Activated naive CD8-positive, alpha-beta T cell treated with anti-CD3 and anti-CD28 coated beads, Interleukin-2, amount 10 ng/mL, durations not matched to agents 7 days and 5 days (primary cell): ENCODE data around the gene PRR5L. TPM values are rescaled to one million over a fixed set of nuclear protein-coding genes. Genes with fewer than 3 reads are reported as not detected.

ENCODE experiments used
- ATAC-seq: fragments of 150-1000 bp; cut with Tn5 transposase; one replicate; pipeline ENCODE4 v1.10.0; 2021; ENCODE audit warnings: low read depth, moderate library complexity
- POLR2A ChIA-PET: fragments of 350-600 bp; sonication (Branson Sonifier 250); formaldehyde crosslinking; loops from one replicate; lab custom pipeline; 2021; ENCODE audit warnings: antibody characterized with exemption; lab: Charles Lee
- DNase-seq: peaks from one replicate; pipeline ENCODE4 v3.0.0; 2021
- H3K27ac Mint-ChIP-seq: one replicate; pipeline ENCODE4 v1.8.0; 2022; ENCODE audit warnings: mild to moderate bottlenecking, mixed read lengths
- H3K27me3 Mint-ChIP-seq: one replicate; pipeline ENCODE4 v1.8.0; 2022; ENCODE audit warnings: mild to moderate bottlenecking, moderate library complexity, mixed read lengths
- H3K36me3 Mint-ChIP-seq: one replicate; pipeline ENCODE4 v1.8.0; 2021; ENCODE audit warnings: mild to moderate bottlenecking, mixed read lengths
- H3K4me1 Mint-ChIP-seq: one replicate; pipeline ENCODE4 v1.8.0; 2021; ENCODE audit warnings: mixed read lengths
- H3K4me3 Mint-ChIP-seq: one replicate; pipeline ENCODE4 v1.8.0; 2022; ENCODE audit warnings: mild to moderate bottlenecking, moderate library complexity, mixed read lengths
- H3K9me3 Mint-ChIP-seq: one replicate; pipeline ENCODE4 v1.8.0; 2021; ENCODE audit warnings: mixed read lengths
- total RNA-seq, 2 experiments: library from RNA; stranded (reverse); gene quantifications; one replicate each; pipeline ENCODE4 v1.2.3, GENCODE V29; 2021

The PRR5L gene
- total RNA-seq, 2 experiments from 2014 or later, result 23.6 to 29.1 TPM

DNA sequence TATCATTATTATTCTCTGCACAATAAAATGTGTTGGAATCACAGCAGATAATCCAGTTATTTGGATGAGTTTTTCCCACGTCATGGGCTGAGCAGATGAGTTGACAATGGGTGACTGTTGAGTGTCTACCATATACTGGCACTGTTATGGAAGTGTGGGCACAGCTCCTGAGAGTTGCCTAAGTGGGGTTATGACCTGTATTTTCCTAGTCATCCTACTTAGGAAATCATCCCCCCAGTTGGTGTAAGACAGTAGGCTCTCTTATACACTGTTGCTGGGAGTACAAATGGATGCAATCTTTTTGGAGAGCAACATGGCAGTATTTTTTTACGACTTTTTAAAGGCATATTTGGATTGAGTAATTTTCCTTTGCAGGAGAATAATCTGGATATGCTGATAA lies 147.6 kb downstream of the PRR5L start:
- H3K4me1 Mint-ChIP-seq, result peaks cover 2% of the 10 kb centered on the region
- POLR2A ChIA-PET, result no interaction called here
- no peak for ATAC-seq
- no peak overlapping the region for H3K27ac Mint-ChIP-seq
- H3K36me3 Mint-ChIP-seq, result peaks cover 1% of the 10 kb centered on the region
- no peaks in the 10 kb centered on the region for H3K9me3 Mint-ChIP-seq
- H3K4me3 Mint-ChIP-seq, result no peak overlapping the region
- DNase-seq, result no peak
- peaks cover 15% of the 10 kb centered on the region for H3K27me3 Mint-ChIP-seq

DNA sequence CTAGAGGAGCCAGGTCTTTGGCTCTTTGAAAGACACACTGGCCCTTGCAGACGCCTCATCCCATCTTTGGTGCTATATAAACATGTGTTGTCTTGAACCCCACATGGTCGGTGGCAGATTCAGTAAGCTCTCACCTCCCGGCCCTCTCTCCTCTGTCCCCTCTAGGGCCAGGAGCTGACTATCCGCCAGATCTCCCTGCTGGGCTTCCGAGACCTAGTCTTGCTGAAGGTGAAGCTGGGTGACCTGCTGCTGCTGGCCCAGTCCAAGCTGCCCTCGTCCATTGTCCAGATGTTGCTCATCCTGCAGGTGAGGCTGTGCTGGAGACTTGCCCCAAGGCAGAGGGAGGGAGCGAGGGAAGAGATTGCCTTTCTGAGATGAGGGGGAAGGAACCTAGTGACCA lies 150.0 kb downstream of the PRR5L start:
- POLR2A ChIA-PET, result no interaction called here
- no peak for DNase-seq
- no peak for ATAC-seq
- H3K36me3 Mint-ChIP-seq, result no peaks in the 10 kb centered on the region
- H3K27ac Mint-ChIP-seq, result no peak overlapping the region
- peaks cover 11% of the 10 kb centered on the region for H3K4me1 Mint-ChIP-seq
- peaks cover 10% of the 10 kb centered on the region for H3K27me3 Mint-ChIP-seq
- H3K4me3 Mint-ChIP-seq, result no peak overlapping the region
- H3K9me3 Mint-ChIP-seq, result no peaks in the 10 kb centered on the region

DNA sequence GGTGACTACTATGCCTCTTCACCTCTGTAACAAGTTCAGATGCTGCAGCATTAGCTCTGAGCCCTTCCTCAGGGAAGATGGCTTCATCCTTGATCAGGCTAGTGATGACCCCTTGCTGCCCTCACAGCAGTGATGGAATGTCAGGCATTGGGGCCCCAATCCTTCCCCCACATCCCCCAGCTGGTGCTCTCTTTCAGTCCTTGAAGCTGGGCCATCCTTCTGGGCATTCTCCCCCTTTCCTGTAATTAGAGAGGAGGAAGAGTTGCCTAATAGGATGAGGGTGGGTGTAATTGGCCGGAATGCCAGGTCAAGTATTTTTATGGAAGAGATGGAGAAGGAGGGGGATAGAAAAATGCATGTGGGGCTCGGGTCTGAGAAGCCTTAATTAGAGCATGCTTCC lies 151.4 kb downstream of the PRR5L start:
- no peak for DNase-seq
- H3K4me1 Mint-ChIP-seq, result peaks cover 18% of the 10 kb centered on the region
- POLR2A ChIA-PET, result no interaction called here
- ATAC-seq, result no peak
- no peak overlapping the region for H3K27ac Mint-ChIP-seq
- H3K9me3 Mint-ChIP-seq, result no peaks in the 10 kb centered on the region
- H3K4me3 Mint-ChIP-seq, result no peak overlapping the region
- no peaks in the 10 kb centered on the region for H3K36me3 Mint-ChIP-seq
- H3K27me3 Mint-ChIP-seq, result peaks cover 10% of the 10 kb centered on the region

DNA sequence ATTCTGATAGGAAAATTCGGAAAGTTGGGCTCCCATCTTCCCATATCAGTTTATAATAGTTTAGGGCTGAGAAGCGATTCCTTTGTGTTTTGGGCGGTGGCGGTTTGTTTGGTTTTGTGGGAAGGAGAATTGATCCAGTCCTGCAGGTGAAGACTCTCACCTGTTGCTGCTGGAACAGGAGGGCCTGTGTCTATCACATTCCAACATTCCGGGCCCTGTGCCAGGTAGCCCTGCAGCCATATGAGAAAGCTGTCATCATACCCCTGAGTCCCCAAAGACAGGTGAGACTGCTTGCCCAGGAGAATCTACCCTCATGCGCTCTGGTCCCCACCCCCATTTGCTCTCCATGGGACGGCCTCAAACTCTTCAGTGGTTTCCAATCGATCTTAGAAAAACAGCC lies 151.9 kb downstream of the PRR5L start:
- peaks cover 23% of the 10 kb centered on the region for H3K4me1 Mint-ChIP-seq
- ATAC-seq, result no peak
- POLR2A ChIA-PET, result no interaction called here
- H3K9me3 Mint-ChIP-seq, result no peaks in the 10 kb centered on the region
- H3K27ac Mint-ChIP-seq, result no peak overlapping the region
- DNase-seq, result no peak
- no peak overlapping the region for H3K4me3 Mint-ChIP-seq
- H3K27me3 Mint-ChIP-seq, result peaks cover 10% of the 10 kb centered on the region
- H3K36me3 Mint-ChIP-seq, result no peaks in the 10 kb centered on the region

DNA sequence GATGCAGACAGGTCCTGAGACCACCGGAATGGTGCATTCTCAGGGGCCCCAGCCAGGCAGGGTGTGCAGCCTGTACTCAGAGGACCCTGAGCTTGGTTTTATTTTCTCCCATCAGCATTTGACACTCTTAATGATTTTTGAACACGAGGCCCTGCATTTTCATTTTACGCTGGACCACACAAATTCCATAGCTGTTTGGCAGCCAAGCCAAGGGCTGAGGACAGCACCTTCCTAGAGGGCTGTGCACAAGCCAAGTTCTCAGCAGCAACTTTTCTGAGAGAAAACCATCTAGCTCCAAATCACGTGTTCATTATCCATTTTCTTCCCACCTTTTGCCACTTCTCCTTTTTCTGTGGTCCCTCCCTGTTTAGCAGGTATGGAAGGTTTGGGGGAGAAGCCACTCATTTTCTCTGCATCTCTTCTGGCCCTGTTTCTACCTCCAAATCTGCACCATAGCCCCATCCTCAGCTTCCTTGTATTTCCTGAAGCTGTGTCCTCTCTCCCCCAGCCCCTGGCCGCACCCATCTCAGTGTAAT lies 153.5 kb downstream of the PRR5L start:
- H3K4me1 Mint-ChIP-seq, result peaks cover 29% of the 10 kb centered on the region
- POLR2A ChIA-PET, result interaction anchor here (0.8 to 1.6 kb wide), 2 partner anchors 29 to 40 kb away, joined by 3 to 4 read pairs; no protein-coding TSS in a partner anchor

DNA sequence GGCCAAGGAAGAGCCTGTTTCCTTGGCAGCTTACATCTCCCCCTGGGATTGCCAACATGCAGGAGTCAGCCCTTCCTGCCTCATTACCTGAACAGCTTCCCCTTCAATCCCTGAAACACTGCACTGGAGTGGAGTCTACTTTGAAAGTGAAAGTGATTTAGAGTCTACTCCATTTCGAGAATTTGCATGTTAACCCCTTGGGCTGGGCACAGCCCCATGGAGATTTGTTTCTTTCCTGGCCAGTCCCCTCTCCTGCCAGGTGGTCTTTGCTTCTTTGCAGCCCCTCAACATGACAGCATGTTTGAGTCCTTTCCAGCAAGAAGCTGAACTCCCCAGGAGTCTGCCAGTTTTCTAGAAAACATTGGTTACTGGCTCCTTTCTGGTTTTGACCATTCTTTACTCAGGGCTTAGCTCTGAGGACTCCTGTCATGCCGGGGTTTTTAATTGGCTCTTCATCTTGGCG lies 154.1 kb downstream of the PRR5L start:
- H3K36me3 Mint-ChIP-seq, result no peaks in the 10 kb centered on the region

More for the DNA sequence above, 153.5 kb downstream of the PRR5L start:
- H3K27ac Mint-ChIP-seq, result peak overlapping the region; percentile 62
- H3K4me3 Mint-ChIP-seq, result peak overlapping the region; percentile 53
- no peaks in the 10 kb centered on the region for H3K36me3 Mint-ChIP-seq
- ATAC-seq, result no peak
- peaks cover 3% of the 10 kb centered on the region for H3K27me3 Mint-ChIP-seq
- no peaks in the 10 kb centered on the region for H3K9me3 Mint-ChIP-seq
- no peak for DNase-seq

DNA sequence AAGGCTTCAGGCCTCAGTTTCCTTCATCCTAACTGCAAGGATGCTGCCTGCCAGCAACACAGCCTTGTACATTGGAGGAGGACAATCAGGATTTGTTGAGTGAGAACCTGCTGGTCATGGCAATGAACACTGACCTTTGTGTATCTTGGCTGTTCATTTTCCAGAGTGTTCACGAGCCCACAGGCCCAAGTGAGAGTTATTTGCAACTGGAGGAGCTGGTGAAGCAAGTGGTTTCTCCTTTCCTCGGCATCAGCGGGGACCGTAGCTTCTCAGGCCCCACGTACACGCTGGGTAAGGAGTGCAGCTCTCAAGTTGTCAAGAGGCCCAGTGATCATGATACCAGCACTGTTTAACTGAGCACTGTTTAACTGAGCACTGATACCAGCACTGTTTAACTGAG lies 155.0 kb downstream of the PRR5L start:
- Mint-ChIP-seq H3K9me3 (no peaks in the 10 kb centered on the region), H3K27me3 (no peaks in the 10 kb centered on the region), H3K4me1 (peaks cover 29% of the 10 kb centered on the region), H3K27ac (no peak overlapping the region), H3K4me3 (peak overlapping the region; percentile 53), H3K36me3 (no peaks in the 10 kb centered on the region)
- POLR2A ChIA-PET, result no interaction called here
- ATAC-seq (no peak), DNase-seq (no peak)

More for the DNA sequence above, 154.1 kb downstream of the PRR5L start:
- Mint-ChIP-seq H3K4me3 (peak overlapping the region; percentile 53), H3K27ac (peak overlapping the region; percentile 62), H3K4me1 (peaks cover 29% of the 10 kb centered on the region), H3K9me3 (no peaks in the 10 kb centered on the region), H3K27me3 (peaks cover 3% of the 10 kb centered on the region)
- POLR2A ChIA-PET, result interaction anchor here (0.8 to 1.6 kb wide), 2 partner anchors 29 to 40 kb away, joined by 3 to 4 read pairs; no protein-coding TSS in a partner anchor
- peak; percentile 67 for ATAC-seq
- DNase-seq, result no peak

DNA sequence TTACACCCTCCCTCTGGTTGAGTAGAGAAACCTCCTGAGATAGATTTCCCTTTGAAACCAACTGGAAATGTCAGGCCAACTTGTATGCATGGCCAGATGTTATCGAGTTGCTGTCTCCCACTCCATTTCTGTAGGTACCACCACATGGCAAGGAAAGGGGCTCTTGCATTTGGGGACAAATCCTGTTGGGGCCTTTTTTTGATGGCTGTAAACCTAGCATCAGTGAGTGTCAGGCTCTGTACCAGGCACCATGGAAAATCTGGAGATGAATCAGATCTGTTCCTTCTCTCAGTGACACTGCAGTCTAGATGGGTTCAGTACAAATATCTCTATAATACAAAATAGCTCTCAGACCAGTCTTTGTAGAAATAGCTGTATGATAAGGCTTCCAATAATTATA lies 155.6 kb downstream of the PRR5L start:
- DNase-seq (no peak), ATAC-seq (no peak)
- no peaks in the 10 kb centered on the region for H3K9me3 Mint-ChIP-seq
- H3K27me3 Mint-ChIP-seq, result no peaks in the 10 kb centered on the region
- no peak overlapping the region for H3K4me3 Mint-ChIP-seq
- no peaks in the 10 kb centered on the region for H3K36me3 Mint-ChIP-seq
- POLR2A ChIA-PET, result no interaction called here
- H3K4me1 Mint-ChIP-seq, result peaks cover 29% of the 10 kb centered on the region
- H3K27ac Mint-ChIP-seq, result no peak overlapping the region

DNA sequence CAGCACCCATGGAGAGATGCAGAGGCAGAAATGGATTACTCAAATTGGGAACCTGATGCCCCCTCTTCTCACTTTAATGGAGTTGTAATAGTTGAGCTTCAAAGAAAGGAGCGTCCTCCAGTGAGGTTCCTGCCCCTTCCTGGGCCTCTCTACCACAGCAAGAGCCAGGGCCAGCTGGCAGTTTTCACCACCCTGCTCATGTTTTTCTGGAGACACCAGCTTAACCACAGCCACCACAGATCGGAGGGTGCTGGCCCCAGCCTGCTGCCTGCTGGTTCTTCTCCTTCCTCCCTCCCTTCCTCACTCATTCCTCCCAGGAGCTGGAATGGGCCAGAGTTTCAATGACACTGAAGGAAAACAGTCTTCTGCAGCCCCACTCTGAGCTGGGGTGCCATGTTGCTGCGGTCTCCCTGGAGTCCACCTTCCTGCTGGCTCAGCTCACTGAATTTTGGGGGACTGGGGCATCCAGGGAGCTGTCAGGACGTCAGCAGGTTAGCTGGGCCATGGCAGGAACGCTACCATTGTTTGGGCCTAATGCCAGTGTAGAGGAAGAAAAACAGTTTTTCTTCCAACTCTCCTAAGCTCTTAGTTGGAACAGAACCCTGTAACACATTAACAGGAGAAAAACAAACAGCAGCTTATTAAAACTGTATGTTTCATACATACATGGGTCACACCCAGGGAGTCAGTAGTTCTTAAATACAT lies 156.3 kb downstream of the PRR5L start:
- no peak for DNase-seq
- POLR2A ChIA-PET, result no interaction called here
- peaks cover 29% of the 10 kb centered on the region for H3K4me1 Mint-ChIP-seq
- H3K9me3 Mint-ChIP-seq, result no peaks in the 10 kb centered on the region
- no peaks in the 10 kb centered on the region for H3K27me3 Mint-ChIP-seq
- no peak overlapping the region for H3K27ac Mint-ChIP-seq
- peak overlapping the region; percentile 35 for H3K4me3 Mint-ChIP-seq
- ATAC-seq, result no peak
- H3K36me3 Mint-ChIP-seq, result no peaks in the 10 kb centered on the region

DNA sequence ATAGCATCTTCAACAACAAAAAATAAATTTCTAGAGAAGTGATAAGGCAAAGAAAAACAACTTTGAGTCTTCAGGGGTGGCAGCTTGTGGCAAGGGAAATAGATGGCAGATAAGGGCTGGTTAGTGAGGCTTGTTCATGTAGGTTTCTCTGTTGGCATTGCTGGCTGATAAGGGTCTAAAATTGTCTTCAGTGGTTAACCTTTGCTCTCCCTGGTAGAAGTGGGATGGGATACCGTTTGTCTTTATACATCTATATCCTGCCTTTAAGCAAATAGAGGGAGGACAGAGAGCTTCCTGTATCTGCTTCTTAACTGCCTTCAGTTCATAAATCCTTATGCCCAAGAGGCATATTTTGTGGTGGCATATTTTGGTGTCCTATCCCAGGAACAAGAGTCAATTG lies 156.9 kb downstream of the PRR5L start:
- H3K4me3 Mint-ChIP-seq, result no peak overlapping the region
- H3K36me3 Mint-ChIP-seq, result no peaks in the 10 kb centered on the region
- DNase-seq (no peak), ATAC-seq (peak; percentile 32)
- no peaks in the 10 kb centered on the region for H3K27me3 Mint-ChIP-seq
- no peak overlapping the region for H3K27ac Mint-ChIP-seq
- POLR2A ChIA-PET, result no interaction called here
- peaks cover 29% of the 10 kb centered on the region for H3K4me1 Mint-ChIP-seq
- no peaks in the 10 kb centered on the region for H3K9me3 Mint-ChIP-seq

DNA sequence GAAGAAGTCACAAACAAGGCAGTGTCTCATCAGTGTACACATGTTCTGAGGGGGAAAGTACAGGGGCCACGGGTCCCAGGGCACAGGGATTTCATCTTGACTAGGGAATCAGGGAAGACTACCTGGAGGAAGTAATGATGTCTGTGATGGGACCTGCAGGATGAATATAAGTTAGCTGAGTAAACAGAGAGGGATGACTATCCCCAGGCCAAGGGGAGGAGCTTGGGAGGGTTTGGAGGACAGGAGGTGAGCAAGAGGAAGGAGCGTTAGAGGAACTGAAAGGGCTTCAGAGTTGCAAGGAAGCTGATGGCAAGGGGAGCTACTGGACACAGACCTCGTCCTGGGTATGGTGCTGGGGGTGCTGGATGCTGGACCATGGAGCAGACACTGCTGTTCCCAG lies 157.6 kb downstream of the PRR5L start:
- no peak overlapping the region for H3K27ac Mint-ChIP-seq
- no peak for ATAC-seq
- H3K4me3 Mint-ChIP-seq, result no peak overlapping the region
- POLR2A ChIA-PET, result no interaction called here
- H3K36me3 Mint-ChIP-seq, result no peaks in the 10 kb centered on the region
- H3K4me1 Mint-ChIP-seq, result peaks cover 29% of the 10 kb centered on the region
- no peak for DNase-seq
- H3K9me3 Mint-ChIP-seq, result no peaks in the 10 kb centered on the region
- peaks cover 5% of the 10 kb centered on the region for H3K27me3 Mint-ChIP-seq

DNA sequence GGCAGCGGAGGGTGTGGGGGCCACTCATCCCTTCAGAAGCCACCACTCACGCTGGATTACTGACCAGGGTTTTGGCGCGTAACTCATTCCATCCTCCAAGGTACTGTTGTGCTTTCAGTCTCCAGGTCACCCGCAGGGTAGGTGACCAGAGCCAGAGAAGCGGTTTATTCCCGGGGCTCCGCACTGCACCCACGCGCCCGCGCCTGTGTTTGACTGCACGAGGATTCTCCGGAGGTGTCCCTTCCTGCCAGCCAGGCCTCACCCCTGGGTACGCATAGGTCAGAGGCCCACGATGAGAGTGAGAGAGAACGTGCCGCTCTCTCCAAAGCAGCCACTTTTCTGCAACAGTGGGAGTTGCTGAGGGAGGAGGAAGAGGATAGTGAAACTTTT lies 158.5 kb downstream of the PRR5L start:
- Mint-ChIP-seq H3K4me3 (no peak overlapping the region), H3K36me3 (no peaks in the 10 kb centered on the region), H3K9me3 (no peaks in the 10 kb centered on the region), H3K27ac (no peak overlapping the region), H3K27me3 (peaks cover 5% of the 10 kb centered on the region), H3K4me1 (peaks cover 29% of the 10 kb centered on the region)
- DNase-seq, result no peak
- no peak for ATAC-seq
- POLR2A ChIA-PET, result no interaction called here

DNA sequence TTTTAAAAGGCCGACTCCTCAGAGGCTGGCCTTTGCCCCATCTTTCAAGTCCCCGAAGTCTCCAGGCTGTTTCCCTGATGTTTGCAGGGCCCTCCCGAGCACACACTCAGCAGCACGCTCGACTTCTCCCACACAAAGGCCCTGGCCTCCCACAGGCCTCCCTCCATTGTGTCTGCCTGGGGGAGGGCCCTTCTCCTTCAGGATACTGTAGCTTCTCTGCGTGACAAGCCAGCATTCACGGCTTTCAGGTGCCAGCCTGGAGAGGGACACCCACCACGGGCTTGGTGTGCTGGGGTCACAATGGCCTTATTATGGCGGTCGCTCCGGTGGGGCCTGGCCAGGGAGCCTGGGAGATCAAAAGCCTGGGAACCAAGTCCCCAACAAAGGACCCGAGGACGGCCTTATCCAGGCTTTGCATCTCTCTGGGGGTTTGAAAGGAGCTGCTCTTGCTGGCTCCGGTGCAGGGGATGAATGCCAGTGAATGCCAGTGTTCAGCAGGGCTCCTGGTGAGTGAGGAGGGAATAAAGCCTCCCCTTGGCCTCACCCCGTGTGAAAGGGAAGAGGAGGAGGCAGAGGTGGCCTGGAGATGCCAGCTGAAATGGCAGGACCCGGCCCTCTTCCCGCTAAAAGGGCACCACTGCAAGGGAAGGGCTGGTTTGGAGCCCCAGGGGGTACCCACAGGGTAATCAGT lies 159.0 kb downstream of the PRR5L start:
- Mint-ChIP-seq H3K27ac (no peak overlapping the region), H3K4me1 (peaks cover 26% of the 10 kb centered on the region), H3K27me3 (peaks cover 5% of the 10 kb centered on the region), H3K9me3 (no peaks in the 10 kb centered on the region), H3K36me3 (no peaks in the 10 kb centered on the region), H3K4me3 (no peak overlapping the region)
- no peak for ATAC-seq
- DNase-seq, result no peak
- POLR2A ChIA-PET, result no interaction called here
